SKM-1 (cell line): ENCODE results near the gene ZFHX3.

ENCODE experiments used
- DNase-seq: peaks from one replicate; lab custom pipeline; 2025; ENCODE audit not compliant: unreplicated experiment; lab: John Stamatoyannopoulos, UW

ZFHX3 gene

DNA sequence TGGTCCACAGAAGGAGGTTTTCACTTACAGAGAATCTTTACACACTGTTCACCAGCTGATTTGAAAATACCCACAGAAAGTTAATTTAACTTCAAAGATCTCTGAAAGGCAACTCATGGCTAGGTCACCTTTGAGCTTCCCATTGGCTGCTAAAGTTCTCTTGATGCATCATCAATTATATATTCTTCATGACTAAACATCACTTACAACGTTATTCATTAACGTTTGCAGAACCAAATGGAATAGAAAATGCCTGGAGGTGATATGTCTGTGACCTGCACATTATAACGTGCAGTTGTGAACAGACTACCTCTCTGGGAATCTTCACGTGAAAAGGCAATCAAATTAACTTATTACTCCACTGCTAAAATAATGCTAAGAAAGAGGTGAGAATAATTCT is 238.5 kb downstream of the ZFHX3 start:
- DNase-seq, result no peak

DNA sequence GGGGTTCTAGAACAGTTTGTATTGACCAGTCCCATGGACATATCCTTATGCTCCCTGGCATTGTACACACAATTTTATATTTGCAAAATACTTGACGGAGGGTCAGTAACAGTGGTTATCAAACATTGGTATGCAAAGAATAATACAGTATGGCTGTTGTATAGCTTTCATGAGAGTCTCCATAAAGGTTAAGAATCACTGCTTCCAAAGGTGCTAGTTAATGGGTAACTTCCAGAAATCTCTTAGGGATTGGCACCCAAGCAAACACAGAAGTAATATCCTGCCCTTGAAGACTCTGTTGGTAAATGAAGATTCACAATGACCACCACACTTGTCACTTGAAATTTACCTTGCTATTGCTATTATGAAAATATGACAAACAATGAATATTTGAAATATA is 239.2 kb downstream of the ZFHX3 start:
- DNase-seq, result no peak

DNA sequence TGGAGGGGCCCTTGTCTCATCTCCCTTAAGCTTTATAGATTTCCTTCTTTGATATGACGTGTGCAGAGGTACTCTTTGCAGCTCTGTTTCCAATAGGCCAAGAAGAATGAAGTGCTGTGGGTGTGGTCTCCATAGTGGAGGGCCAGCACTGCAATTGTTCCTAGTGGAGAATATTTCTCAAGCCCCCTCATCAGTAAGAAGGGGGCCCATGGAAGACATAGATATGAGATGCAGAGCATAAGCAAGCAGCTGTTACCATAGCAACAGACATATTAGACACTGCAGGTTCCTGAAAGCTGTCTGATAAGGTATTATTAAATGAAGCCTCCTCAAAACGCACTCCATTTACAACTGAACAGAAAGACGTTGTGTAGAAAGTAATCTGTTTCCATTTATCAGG is 240.7 kb downstream of the ZFHX3 start:
- DNase-seq, result no peak

DNA sequence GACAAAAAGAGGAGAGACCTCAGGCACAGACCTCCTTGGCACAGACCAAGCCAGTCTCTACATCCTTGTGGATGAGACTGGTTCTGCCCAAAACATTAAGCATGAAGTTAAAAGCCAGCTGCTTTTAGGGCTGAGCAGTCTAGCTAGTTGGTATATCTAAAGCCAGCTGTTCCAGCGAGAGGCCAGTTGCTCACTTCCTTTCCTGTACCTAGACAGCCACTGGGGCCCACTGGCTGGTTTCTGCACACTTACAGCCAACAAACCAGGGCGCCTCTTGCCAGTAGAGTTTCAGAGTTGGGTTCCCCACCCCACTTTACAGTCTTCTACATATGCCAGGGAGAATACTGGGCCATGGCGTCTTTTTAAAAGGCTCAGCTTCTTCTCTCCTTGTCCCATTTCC is 242.4 kb downstream of the ZFHX3 start:
- DNase-seq, result no peak

DNA sequence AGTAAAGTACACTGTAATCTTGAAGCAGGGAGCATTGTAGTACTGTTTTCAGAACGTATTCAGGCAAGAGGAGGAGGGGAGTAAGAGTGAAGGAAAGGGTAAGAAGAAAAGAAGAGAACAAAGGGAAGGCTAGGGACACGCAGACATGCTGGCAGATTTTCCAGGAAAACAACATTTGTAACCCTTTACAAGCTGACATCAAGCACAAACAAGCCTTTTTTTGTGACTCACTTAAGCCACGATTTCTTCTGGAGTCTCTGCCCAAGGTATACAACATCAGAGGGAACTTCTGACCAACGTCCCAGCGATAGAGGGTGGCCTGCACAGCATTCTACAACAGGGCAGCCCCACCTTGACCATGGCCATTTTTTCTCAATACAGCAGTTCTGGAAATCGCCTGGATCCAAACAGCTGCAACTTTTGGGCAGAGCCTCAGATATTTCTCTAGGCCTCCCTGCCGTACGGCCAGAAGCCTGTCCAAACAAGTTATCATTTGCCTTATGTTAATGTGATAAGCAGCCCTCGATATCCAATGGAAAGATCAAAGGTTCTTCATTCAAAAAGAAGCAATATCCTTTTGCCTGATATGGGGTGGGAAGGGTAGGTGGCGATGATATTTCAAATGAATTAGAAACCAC is 247.3 kb downstream of the ZFHX3 start:
- no peak for DNase-seq

DNA sequence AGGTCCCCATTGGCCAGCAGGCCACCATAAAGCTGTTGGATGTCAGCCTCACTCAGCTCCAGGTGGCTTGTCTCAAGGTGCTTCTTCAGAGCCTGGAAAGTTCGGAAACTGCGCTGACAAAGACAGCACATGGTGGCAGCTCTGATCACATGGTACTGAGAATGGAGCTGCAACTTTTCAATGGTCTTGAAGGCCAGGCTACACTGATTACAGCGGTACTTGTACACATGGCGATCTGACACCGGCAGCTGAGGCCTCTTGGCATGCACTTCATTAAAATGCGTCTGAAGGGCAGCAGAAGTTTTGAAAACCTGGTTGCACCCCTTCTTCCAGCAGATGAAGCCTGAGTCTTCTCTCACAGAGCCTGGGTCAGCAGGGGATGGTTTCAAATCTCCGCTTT is 249.7 kb downstream of the ZFHX3 start:
- no peak for DNase-seq

DNA sequence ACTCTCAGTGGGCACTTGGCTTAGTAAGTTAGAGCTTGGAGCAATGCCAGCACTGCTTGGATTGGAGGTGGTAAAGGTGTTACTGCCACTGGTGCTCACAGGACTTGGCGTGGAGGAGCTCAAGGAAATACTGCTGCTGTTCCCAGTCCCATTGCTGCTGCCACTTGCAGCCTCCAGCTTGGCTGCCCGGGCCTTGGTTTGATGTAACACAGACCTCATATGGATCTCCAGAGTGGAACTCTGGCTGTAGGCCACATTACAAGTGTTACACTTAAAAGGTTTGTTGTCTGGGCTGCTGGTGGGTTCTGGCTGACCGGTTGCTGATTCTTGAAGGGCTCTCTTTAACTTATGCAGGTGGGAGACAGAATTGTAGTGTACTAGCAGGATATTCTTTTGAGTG is 250.3 kb downstream of the ZFHX3 start:
- DNase-seq, result no peak

DNA sequence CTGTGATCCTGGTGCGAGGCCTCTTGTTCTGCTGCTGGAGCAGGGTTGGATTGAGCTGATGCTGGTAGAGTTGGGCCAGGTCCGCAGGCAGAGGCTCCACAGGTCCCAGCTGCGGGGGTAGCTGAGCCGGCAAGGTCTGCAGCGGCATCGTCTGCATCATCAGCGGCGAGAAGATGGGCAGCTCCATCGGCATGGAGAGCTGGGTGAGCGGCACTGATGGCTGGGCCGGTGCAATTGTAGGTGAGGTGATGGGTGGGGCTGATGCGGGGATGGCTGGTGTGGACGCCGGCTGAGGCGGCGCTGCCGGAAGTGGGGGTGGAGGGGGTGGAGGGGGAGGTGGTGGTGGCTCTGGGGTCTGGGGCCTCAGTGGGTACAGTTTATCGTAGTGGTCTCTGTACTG is 251.7 kb downstream of the ZFHX3 start:
- no peak for DNase-seq

DNA sequence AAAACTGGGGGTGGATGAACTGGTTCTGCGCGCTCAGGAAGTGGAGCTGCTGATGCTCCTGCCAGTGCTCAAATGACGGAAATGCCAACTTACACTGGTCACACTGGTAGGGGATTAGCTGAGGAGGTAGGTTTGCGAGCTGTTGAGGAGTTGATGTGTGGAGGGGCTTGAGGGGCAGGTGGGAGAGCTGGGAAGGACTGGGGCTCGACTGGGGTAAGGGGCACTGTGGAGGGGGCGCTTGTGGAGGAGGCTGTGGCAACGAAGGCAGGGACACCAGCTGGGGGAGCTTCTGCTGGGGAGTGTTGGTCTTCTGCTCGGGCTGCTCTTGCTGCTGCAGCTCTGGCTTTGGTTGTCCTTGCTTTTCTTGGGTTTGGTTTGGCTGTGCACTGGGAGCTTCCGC is 252.9 kb downstream of the ZFHX3 start:
- no peak for DNase-seq

DNA sequence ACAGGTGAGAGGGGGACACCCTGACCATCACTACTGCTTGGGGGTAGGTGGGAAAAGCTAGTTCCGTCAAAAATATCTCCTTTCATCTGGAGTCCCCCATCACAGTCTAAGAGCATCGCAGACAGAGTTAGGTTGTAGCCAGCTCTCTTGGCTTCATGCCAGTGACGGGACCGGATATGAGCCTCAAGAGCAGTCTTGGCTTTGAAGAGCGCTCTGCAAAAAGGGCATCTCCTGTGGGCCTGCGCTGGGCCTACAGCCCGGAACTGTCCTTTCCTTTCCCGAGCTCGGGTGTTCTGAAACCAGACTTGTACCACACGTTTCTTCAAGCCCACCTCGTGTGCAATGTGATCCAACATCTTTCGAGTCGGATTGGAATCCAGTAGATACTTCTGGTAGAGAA is 253.6 kb downstream of the ZFHX3 start:
- no peak for DNase-seq

DNA sequence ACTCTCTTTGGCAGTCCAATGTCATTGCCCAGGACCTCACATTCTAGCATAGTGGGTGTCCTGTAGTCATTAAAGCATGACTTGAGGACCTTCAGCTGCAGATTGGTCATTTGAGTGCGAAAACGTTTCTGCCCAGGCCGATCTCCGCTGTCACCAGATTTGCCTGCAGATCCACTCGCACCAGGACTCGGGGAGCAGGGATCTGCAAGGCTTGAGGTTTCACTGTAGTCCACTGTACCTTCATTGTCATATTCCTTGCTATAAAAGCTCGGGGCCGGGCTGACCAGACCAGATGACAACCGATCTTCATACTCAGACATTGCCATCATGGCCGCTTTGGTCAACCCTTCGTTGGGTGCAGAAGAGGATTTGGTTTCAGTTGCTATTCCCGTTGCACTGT is 254.2 kb downstream of the ZFHX3 start:
- no peak for DNase-seq

DNA sequence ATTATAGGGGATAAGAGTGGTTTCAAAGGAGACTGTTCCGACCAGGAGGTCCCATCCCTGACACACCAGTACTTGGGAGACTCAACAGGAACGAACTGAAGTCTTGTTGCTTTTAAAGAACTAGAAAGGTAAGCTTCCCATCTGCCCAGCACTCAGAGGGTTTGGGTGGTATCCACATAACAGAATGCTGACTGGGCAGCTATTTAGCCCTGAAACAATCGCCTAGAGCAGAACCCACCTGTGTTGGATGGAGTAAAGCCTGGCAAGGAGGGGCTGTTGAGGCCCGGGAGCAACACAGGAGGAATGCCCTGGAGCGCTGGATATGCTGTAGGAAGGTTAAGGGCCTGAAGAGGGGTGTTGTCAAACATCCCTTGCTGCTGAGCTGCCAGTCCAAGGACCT is 254.9 kb downstream of the ZFHX3 start:
- DNase-seq, result no peak

DNA sequence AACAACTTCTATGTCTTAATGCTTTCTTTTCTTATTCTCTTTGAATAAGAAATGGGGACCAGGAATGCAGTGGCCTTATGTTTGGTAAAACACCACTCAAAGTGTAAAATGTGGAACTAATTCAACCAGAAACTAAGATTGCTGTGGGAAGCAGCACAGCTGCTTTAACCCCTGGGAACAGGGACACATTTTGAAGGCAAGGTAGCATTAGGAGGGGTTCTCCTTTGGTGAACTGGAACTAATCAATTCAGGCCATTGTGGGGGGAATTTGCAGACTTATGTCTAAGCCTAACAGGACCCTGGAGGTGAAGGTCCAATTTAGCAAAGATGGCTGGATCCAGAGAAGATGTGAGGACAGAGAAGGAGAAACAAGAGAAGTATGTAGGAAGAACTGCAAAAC is 256.1 kb downstream of the ZFHX3 start:
- no peak for DNase-seq

DNA sequence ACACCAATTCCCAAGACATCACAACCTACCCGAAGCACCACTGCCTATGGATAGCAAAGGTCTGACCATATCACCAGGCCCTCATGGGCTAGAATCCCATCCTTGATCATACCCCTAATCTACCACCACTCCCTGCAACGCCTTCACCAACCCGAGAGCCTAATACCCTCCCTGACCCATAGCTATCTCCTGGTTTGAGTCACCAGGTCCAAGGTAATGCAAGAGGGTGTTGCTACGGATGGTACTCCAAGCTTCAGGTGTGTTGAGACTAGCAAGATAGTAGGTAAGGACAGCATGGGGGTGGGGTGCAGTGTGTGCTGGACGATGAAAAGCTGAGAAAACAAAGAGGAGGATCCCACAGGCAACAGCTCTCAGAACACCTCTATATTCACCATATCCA is 258.0 kb downstream of the ZFHX3 start:
- no peak for DNase-seq

DNA sequence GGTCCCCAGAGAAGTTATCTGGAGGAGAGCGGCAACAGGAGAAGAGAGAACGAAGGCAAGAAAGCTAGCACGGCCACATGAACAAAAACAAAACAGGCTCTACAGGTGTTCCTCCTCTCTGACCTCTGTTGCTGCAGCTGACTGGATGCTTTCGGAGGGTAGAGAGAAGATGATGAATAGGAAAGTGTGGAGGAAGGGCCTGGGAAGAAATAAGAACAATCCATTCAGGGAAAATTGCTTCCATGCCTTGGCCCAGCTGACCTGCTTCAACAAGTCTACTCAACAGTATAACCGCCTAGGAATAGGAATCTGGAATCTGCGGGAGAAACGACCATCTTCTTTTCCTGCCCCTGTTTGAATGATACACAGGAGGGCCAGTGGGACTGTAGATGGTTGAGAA is 258.5 kb downstream of the ZFHX3 start:
- no peak for DNase-seq

DNA sequence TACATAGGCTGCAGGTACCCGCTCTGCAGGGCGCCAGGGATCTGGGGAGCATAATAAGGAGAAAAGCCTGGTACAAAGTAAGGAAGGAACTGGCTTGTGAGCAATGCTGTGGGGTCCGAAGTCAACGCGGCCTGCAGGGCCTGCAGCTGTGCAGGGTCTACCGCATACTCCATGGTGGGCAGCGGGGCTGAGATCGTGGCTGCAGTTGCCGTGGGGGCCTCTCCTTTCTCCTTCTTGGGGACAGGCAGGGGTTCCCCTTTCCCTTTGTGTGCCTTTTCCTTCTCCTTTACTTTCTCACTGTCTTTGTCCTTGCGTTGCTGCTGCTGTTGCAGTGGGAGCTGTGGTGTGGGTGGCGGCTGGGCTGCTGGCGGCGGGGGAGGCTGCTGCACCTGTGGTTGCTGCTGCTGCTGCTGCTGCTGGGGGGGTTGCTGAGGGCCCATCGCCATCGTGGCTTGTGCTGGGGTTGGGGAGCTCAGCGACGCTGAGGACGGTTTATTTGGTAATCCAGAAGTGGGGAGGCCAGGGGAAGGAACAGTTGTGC is 259.6 kb downstream of the ZFHX3 start:
- no peak for DNase-seq

DNA sequence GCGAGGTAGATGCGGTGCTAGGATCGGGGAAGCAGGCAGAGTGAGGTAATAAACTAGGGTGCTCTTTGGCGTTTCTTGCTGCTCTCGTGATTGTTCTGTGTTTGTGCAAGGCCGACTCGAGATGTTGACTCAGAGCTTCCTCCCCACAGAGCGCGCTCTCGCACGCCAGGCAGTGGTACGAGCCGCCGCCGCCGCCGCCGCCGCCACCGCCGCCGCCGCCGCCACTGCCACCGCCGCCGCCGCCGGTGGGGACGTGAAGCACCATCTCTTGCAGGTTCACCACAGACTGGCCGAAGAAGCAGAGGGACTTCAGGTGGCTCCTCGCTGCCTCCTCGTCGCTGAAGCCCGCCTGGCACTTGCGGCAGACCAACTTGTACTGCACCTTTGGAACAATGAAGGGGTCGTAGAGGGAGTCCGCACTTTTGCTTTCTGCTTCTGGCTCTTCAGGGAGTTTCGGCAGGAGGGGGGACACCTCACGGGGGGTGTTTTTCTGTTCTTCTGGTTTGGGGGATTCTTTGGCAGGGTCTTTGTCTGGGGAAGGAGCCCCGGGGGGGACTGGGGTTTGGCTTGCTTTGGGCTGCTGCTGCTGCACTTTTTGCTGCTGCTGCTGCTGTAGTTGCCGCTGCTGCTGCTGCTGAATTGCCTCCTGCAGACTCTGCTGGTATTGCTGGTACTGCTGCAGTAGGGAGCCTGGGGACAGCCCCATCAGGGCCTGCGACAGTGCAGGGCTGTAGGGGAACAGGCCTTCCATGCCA is 260.2 kb downstream of the ZFHX3 start:
- peak; percentile 84 for DNase-seq

DNA sequence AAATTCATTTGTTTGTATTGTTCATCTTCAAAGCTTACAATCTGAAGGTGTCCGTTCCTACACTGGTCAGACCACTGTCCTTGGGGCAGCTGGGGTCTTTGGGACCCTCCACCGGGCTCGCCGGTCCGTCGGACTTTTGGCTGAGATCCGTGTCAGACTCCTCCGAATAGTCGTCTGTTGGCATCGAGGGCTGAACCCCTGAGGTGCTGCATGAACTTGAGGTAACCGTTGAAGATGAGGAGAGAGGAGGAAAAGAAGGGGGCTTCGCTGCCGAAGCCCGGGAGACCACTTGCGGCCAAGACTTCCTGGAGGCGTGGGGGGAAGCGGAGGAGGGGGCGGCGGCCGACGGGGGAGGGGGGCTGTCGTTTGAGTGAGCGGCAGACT is 260.8 kb downstream of the ZFHX3 start:
- DNase-seq, result no peak

DNA sequence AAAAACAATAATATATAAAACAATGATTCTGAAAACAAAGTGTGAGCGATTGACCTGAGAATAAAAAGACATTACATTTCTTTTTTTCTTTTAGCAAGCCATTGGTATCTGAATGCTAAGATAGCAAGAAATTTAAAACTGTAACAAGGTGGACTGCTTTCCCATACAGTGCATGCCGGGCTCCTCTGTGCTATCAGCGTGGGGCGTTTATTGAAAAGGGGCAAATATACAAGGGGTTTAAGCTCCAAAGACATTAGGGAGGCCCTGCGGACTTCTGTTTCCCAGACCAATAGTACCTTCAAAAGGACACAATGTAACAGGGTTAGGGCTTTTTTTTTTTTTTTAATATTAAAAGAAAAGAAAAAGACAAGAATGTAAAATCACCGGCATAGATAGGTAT is 261.3 kb downstream of the ZFHX3 start:
- DNase-seq, result no peak

DNA sequence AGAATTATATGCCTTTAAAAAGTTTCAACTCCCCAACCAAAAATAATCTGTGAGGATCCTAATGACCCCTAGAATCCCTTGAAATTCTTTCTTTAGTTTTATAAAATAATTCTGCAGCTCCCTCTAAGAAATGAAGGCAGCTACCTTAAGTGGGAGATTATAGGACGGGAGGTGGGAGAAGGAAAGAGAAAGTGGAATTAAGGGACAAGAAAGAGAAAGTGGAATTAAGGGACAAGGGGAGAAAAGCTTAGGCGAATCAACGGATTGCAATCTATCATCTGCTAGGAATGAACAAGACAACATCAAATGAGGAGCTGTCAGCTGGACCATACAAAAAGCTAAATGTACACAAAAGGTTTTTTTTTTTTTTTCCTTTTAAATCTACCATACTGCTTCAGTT is 262.0 kb downstream of the ZFHX3 start:
- no peak for DNase-seq

DNA sequence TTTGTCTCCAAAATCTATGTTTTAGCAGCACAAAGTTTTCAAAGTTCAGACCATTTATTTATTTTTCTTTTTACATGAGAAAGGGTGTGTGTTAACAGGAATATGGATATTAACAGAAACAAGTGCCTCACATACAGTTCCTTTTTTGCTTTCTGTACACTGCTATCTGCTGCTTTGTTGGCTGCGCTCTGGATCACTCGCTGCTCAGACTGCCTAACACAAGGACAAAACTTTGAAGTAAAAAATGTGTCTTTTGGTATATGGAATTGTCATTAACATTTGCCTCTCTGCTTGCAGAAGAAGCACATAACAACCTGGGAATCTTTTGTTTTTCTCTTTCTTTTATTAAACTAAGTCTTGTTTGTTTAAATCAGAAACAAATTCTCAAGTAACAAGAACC is 262.8 kb downstream of the ZFHX3 start:
- no peak for DNase-seq

DNA sequence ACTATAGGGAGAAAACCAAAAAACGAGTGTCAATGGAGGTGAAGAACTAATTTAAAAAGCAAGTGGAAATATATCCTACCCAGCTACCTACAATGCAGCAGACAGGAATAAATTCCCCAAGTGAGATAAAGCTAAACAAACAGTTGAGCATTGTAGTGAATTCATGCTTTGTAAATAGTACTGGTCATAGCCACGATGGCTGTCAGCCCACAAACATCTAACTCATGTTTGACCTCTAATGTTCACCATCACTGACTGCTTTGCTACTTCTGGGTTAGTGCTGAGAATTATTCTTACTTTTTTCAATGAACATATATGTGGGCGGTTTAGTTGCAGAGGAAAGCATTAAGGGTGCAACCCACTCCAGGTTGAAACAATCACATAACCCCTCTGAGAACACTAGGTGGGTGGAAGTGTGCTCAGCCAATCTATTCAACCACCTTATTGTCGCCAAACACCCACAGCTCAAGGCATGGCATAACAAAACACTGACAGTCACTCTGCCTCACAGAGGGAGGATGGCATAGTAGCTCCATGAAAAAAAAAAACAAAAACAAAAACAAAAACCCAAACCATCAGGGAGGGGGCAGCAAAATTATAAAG is 264.1 kb downstream of the ZFHX3 start:
- DNase-seq, result no peak
